Omental fat pad (tissue), 4 donors: ENCODE measurements around the gene TRAPPC5. TPM values are rescaled to one million over a fixed set of nuclear protein-coding genes. Genes with fewer than 3 reads are reported as not detected.
A peak's percentile ranks its signal among the peaks of the same experiment; 100 is the strongest.
"Not testable (repeated sequence)": the region's sequence is repeated elsewhere in the genome, so short reads cannot be mapped to it uniquely, and the experiment has no call there.

Source experiments
- ATAC-seq: fragments of 150-250 bp; one replicate; pipeline ENCODE4 v1.9.1; 2016; ENCODE audit warnings: mild to moderate bottlenecking, moderate library complexity; ENCODE audit not compliant: low FRiP score
- DNase-seq: peaks from one replicate; pipeline ENCODE4 v3.0.0-alpha.2; 2019; ENCODE audit warnings: low spot score
- total RNA-seq, 4 donors: library from RNA; depleted of rRNA; stranded (reverse); fragments of >200 nt; gene quantifications; one replicate each; pipeline ENCODE4 v1.1.0, GENCODE V29; 2016
- TF ChIP-seq, protein P1 (sequence below), 3 donors: fragments of 450-650 bp; IDR thresholded peaks; one replicate each; pipeline ENCODE4 v1.5.1; 2016 to 2017; ENCODE audit warnings: antibody characterized with exemption in 3 of 3, mild to moderate bottlenecking in 3 of 3, moderate library complexity in 2 of 3

TRAPPC5 gene
- total RNA-seq, 4 donors from 2014 or later = 54.1 to 83.6 (median 76.7) TPM

- TF ChIP-seq, protein P1, sequence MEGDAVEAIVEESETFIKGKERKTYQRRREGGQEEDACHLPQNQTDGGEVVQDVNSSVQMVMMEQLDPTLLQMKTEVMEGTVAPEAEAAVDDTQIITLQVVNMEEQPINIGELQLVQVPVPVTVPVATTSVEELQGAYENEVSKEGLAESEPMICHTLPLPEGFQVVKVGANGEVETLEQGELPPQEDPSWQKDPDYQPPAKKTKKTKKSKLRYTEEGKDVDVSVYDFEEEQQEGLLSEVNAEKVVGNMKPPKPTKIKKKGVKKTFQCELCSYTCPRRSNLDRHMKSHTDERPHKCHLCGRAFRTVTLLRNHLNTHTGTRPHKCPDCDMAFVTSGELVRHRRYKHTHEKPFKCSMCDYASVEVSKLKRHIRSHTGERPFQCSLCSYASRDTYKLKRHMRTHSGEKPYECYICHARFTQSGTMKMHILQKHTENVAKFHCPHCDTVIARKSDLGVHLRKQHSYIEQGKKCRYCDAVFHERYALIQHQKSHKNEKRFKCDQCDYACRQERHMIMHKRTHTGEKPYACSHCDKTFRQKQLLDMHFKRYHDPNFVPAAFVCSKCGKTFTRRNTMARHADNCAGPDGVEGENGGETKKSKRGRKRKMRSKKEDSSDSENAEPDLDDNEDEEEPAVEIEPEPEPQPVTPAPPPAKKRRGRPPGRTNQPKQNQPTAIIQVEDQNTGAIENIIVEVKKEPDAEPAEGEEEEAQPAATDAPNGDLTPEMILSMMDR (IDR thresholded peaks at IDR 0.05) = no peak
- DNase-seq (no peak), ATAC-seq (no peak)
Measured at GRCh38 chr19:7642295-7643030, 38.2 kb upstream of the TRAPPC5 start.

DNA sequence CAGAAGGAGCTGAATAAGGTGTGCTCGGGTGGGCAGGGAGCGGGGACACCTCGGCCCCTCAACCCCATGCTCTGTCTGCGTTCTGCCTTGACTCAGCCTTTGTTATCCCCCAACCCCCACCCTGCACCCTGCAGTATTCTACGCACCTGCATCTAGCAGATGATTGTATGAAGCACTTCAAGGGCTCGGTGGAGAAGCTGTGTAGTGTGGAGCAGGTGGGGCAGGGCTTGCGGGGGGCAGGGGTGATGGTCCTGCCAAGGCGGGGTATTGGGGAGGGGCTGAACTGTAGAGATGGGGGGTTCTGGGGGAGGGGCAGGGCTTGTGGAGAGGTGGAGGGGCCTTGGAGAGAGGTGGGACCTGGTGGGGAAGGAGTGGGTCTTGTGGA, 37.6 kb upstream of the TRAPPC5 start:
- TF ChIP-seq, protein P1 (IDR thresholded peaks at IDR 0.05) = no peak
- DNase-seq (no peak), ATAC-seq (no peak)

GRCh38 chr19:7643629-7644549, 36.7 kb upstream of the TRAPPC5 start:
- ATAC-seq, DNase-seq: not testable (repeated sequence)

DNA sequence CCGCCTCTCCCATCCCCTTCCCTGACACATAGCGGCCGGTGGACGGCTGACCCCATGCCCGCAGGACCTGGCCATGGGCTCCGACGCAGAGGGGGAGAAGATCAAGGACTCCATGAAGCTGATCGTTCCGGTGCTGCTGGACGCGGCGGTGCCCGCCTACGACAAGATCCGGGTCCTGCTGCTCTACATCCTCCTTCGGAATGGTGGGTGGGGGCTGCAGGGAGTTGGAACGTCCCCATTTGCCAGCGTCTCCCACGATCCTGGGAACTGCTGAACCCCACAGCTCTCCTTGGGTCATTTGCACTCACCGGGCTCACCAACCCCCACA, 36.1 kb upstream of the TRAPPC5 start:
- ATAC-seq = no peak
- TF ChIP-seq, protein P1 (IDR thresholded peaks at IDR 0.05) = no peak
- DNase-seq = no peak

- DNase-seq = no peak
- peak; percentile 29 for ATAC-seq
- TF ChIP-seq, protein P1 (IDR thresholded peaks at IDR 0.05) = no peak
Measured at GRCh38 chr19:7645163-7645562, 35.5 kb upstream of the TRAPPC5 start.

GRCh38 chr19:7645656-7646425, 34.8 kb upstream of the TRAPPC5 start:
- no peak for DNase-seq
- TF ChIP-seq, protein P1 (IDR thresholded peaks at IDR 0.05) = no peak
- ATAC-seq = no peak

DNA sequence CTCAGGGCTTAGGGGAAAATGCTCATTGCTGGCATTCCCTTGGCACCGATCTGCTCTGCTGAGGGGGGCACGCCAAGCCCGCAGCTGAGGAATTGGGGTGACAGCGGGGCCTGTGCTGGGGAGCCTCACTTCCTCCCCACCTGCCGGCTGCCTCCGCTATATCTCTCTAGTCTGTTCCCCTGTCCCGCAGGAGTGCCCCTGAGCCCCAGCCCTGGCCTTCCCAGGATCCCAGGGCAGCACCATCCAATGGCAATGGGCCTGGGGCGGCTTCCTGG, 34.3 kb upstream of the TRAPPC5 start:
- ATAC-seq (no peak), DNase-seq (no peak)
- TF ChIP-seq, protein P1 (IDR thresholded peaks at IDR 0.05) = no peak
